GM19455 (cell line): ENCODE results near the gene MIEF1.

ENCODE experiments used
- ATAC-seq: cut with Tn5 transposase; IDR thresholded peaks from one replicate; pipeline ENCODE4 v1.9.1; 2021; ENCODE audit not compliant: unreplicated experiment

The MIEF1 gene

GRCh38 chr22:39556970-39557841 is 55.1 kb downstream of the MIEF1 start:
- ATAC-seq, result no peak

- ATAC-seq, result no peak
Observed at GRCh38 chr22:39558254-39558727, 56.2 kb downstream of the MIEF1 start.

- ATAC-seq, result no peak
Observed at GRCh38 chr22:39558950-39559349, 56.9 kb downstream of the MIEF1 start.

GRCh38 chr22:39559456-39560105 is 57.5 kb downstream of the MIEF1 start:
- ATAC-seq, result no peak

GRCh38 chr22:39560127-39560526 is 58.0 kb downstream of the MIEF1 start:
- no peak for ATAC-seq

- no peak for ATAC-seq
Observed at GRCh38 chr22:39562839-39563489, 60.9 kb downstream of the MIEF1 start.

- no peak for ATAC-seq
Observed at GRCh38 chr22:39563571-39564428, 61.7 kb downstream of the MIEF1 start.

GRCh38 chr22:39565414-39565944 is 63.4 kb downstream of the MIEF1 start:
- ATAC-seq, result no peak

- ATAC-seq, result no peak
Observed at GRCh38 chr22:39567135-39567946, 65.3 kb downstream of the MIEF1 start.
